Vagina (tissue), 2 donors: ENCODE measurements around the gene ACADSB. TPM values are rescaled to one million over a fixed set of nuclear protein-coding genes. Genes with fewer than 3 reads are reported as not detected.

Experiments used
- DNase-seq, 2 donors: peaks; one replicate each; pipeline ENCODE4 v3.0.0-alpha.2; 2017; ENCODE audit errors: extremely low spot score in 2 of 2
- H3K27ac ChIP-seq: fragments of 200-600 bp; sonication (generic); one replicate; pipeline ENCODE4 v1.5.1; 2019
- H3K27me3 ChIP-seq: fragments of 200-600 bp; sonication (generic); one replicate; pipeline ENCODE4 v1.5.1; 2019
- H3K36me3 ChIP-seq, 2 donors: fragments of 200-600 bp; sonication (generic); one replicate each; pipeline ENCODE4 v1.5.1; 2017 to 2019
- H3K4me1 ChIP-seq: fragments of 200-600 bp; sonication (generic); one replicate; pipeline ENCODE4 v1.5.1; 2019
- H3K4me3 ChIP-seq, 2 donors: fragments of 200-600 bp; sonication (generic); 1 replicate in 1 of 2; 2 replicates in 1 of 2; pipeline ENCODE4 v1.5.1; 2016 to 2019
- H3K9me3 ChIP-seq: fragments of 200-600 bp; sonication (generic); one replicate; pipeline ENCODE4 v1.5.1; 2019
- POLR2A ChIP-seq, 2 donors: fragments of 450-650 bp; IDR thresholded peaks; one replicate each; pipeline ENCODE4 v1.6.1; 2017; ENCODE audit warnings: antibody characterized with exemption in 2 of 2, mild to moderate bottlenecking in 2 of 2, moderate library complexity in 2 of 2
- POLR2AphosphoS5 ChIP-seq, 2 donors: sonication (generic); formaldehyde crosslinking; IDR thresholded peaks; one replicate each; pipeline ENCODE4 v1.9.0; 2017; ENCODE audit warnings: antibody characterized with exemption in 2 of 2, mild to moderate bottlenecking in 2 of 2, low read depth in 1 of 2; ENCODE audit not compliant: insufficient read depth in 1 of 2
- intact Hi-C: fragments of 100-400 bp; cut with DNase I; formaldehyde crosslinking; loops from one replicate; pipeline ENCODE4 v1.15.1; 2023
- total RNA-seq: library from RNA; depleted of rRNA; stranded (reverse); fragments of >200 nt; gene quantifications from one replicate; pipeline ENCODE4 v1.2.3, GENCODE V29; 2016
- TF ChIP-seq, protein P1 (sequence below), 3 experiments: fragments of 450-650 bp in 2 of 3; fragments of 200-600 bp in 1 of 3; sonication (generic) in 1 of 3; IDR thresholded peaks; one replicate each; pipeline ENCODE4 v1.5.1; 2017 to 2019; ENCODE audit warnings: antibody characterized with exemption in 3 of 3, mild to moderate bottlenecking in 2 of 3, moderate library complexity in 2 of 3

Gene ACADSB
- total RNA-seq, 1 donor from 2014 or later = 10.3 TPM

DNA sequence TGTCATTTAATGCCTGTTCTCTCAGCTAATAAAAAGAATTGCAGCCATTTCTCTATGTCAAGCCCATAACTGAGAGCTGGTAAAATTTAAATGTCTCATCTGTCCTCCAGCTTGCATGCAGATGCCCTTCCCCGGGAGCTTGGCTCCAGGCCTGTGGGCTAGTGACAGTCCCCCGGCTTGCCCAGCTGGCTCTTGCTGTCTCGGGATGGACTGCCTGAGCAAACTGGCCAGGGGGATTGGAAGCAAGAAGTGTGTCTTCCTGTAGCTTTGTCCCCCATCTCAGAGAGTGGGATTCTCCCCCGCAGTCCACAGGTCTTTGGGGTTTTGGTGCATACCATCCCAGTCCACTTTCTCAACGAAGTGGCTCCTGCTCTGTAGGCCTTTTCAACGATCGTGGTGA, 73.1 kb downstream of the ACADSB start:
- no peaks in the 10 kb centered on the region for H3K27me3 ChIP-seq
- H3K9me3 ChIP-seq = no peaks in the 10 kb centered on the region
- H3K36me3 ChIP-seq = no peaks in the 10 kb centered on the region
- intact Hi-C loops = no loop called here
- H3K27ac ChIP-seq = no peak overlapping the region
- H3K4me1 ChIP-seq = no peaks in the 10 kb centered on the region
- TF ChIP-seq, protein P1, sequence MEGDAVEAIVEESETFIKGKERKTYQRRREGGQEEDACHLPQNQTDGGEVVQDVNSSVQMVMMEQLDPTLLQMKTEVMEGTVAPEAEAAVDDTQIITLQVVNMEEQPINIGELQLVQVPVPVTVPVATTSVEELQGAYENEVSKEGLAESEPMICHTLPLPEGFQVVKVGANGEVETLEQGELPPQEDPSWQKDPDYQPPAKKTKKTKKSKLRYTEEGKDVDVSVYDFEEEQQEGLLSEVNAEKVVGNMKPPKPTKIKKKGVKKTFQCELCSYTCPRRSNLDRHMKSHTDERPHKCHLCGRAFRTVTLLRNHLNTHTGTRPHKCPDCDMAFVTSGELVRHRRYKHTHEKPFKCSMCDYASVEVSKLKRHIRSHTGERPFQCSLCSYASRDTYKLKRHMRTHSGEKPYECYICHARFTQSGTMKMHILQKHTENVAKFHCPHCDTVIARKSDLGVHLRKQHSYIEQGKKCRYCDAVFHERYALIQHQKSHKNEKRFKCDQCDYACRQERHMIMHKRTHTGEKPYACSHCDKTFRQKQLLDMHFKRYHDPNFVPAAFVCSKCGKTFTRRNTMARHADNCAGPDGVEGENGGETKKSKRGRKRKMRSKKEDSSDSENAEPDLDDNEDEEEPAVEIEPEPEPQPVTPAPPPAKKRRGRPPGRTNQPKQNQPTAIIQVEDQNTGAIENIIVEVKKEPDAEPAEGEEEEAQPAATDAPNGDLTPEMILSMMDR (IDR thresholded peaks at IDR 0.05) = no peak
- DNase-seq = no peak
- no peak overlapping the region for H3K4me3 ChIP-seq

DNA sequence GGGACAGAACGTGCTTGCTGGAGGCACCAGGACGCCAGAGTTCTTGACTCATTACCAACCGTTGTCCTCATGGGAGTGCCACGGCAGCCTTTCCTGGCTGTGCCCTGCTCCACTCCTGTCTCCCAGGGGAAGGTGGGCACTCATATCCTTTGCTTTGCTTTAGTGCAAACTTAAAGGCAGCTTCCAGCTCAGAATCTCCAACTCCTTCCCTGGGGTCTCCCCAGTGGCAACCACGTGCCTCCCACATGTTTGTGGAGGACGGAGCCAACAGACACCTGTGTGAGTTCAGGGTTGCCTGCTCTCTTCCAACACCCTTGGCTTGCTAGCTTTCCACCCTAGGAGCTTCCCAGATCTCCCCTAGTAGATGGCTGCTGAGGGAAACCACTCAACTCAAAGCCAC, 75.0 kb downstream of the ACADSB start:
- H3K4me1 ChIP-seq = no peaks in the 10 kb centered on the region
- H3K27ac ChIP-seq = no peak overlapping the region
- intact Hi-C loops = no loop called here
- no peak overlapping the region for H3K4me3 ChIP-seq
- H3K27me3 ChIP-seq = no peaks in the 10 kb centered on the region
- no peak for DNase-seq
- no peaks in the 10 kb centered on the region for H3K9me3 ChIP-seq
- TF ChIP-seq POLR2AphosphoS5 (IDR thresholded peaks at IDR 0.05; ENCODE audit: insufficient read depth in 1 of 2, low read depth in 1 of 2) = no peak
- TF ChIP-seq, protein P1 (IDR thresholded peaks at IDR 0.05) = no peak
- TF ChIP-seq POLR2A (IDR thresholded peaks at IDR 0.05) = no peak
- H3K36me3 ChIP-seq = no peaks in the 10 kb centered on the region

DNA sequence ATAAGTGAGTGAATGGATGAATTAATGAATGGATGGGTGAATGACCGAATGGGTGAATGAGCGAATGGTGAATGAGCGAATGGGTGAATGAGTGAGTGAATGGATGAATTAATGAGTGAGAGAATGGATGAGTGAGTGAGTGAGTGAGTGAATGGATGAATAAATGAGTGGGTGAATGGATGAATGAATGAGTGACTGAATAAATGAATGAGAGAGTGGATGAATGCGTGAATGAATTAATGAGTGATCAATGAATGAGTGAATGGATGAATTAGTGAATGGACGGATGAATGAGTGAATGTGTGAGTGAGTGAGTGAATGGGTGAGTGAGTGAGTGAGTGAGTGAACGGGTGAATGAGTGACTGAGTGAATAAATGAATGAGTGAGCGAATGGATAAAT, 77.5 kb downstream of the ACADSB start:
- no peaks in the 10 kb centered on the region for H3K36me3 ChIP-seq
- no peak overlapping the region for H3K4me3 ChIP-seq
- no peak for TF ChIP-seq POLR2A (IDR thresholded peaks at IDR 0.05)
- TF ChIP-seq, protein P1 (IDR thresholded peaks at IDR 0.05) = no peak
- TF ChIP-seq POLR2AphosphoS5 (IDR thresholded peaks at IDR 0.05; ENCODE audit: insufficient read depth in 1 of 2, low read depth in 1 of 2) = no peak
- no peak overlapping the region for H3K27ac ChIP-seq
- no peaks in the 10 kb centered on the region for H3K4me1 ChIP-seq
- intact Hi-C loops = no loop called here
- no peaks in the 10 kb centered on the region for H3K9me3 ChIP-seq
- no peaks in the 10 kb centered on the region for H3K27me3 ChIP-seq
- DNase-seq = no peak

DNA sequence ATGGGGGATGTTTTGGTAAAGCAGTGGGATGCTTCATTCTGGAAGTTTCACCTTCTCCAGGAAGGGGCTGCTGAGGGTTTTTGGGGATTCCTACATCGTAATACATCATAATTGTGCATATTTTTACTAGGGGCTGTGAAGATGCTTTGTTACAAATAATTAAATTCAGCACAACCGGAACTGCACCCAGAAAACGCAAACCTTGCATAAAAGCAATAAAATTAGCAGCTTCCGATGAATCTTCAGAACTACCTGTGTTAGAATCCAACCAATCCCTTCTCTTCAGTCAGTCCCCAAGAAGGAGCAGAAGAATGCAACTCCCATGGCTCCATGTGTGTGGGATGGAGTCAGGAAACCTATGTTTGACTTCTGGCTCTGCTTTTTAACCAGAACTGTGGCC, 78.5 kb downstream of the ACADSB start:
- no peaks in the 10 kb centered on the region for H3K27me3 ChIP-seq
- H3K9me3 ChIP-seq = no peaks in the 10 kb centered on the region
- DNase-seq = no peak
- H3K4me1 ChIP-seq = no peaks in the 10 kb centered on the region
- no peak overlapping the region for H3K27ac ChIP-seq
- H3K36me3 ChIP-seq = no peaks in the 10 kb centered on the region
- no peak overlapping the region for H3K4me3 ChIP-seq
- TF ChIP-seq POLR2AphosphoS5 (IDR thresholded peaks at IDR 0.05; ENCODE audit: insufficient read depth in 1 of 2, low read depth in 1 of 2) (no peak), POLR2A (IDR thresholded peaks at IDR 0.05) (no peak)
- TF ChIP-seq, protein P1 (IDR thresholded peaks at IDR 0.05) = no peak
- intact Hi-C loops = no loop called here

GRCh38 chr10:123087786-123088185, 79.0 kb downstream of the ACADSB start:
- no peaks in the 10 kb centered on the region for H3K9me3 ChIP-seq
- H3K4me3 ChIP-seq = no peak overlapping the region
- no peak overlapping the region for H3K27ac ChIP-seq
- intact Hi-C loops = no loop called here
- H3K36me3 ChIP-seq = no peaks in the 10 kb centered on the region
- H3K27me3 ChIP-seq = no peaks in the 10 kb centered on the region
- no peak for TF ChIP-seq POLR2A (IDR thresholded peaks at IDR 0.05)
- no peak for TF ChIP-seq POLR2AphosphoS5 (IDR thresholded peaks at IDR 0.05; ENCODE audit: insufficient read depth in 1 of 2, low read depth in 1 of 2)
- TF ChIP-seq, protein P1 (IDR thresholded peaks at IDR 0.05) = no peak
- H3K4me1 ChIP-seq = no peaks in the 10 kb centered on the region
- no peak for DNase-seq
